Measurements from ENCODE around the gene THSD4.

The THSD4 gene

GRCh38 chr15:71780115-71780976, 665.1 kb downstream of the THSD4 start:
- DNase-seq: peak; percentile 28

DNA sequence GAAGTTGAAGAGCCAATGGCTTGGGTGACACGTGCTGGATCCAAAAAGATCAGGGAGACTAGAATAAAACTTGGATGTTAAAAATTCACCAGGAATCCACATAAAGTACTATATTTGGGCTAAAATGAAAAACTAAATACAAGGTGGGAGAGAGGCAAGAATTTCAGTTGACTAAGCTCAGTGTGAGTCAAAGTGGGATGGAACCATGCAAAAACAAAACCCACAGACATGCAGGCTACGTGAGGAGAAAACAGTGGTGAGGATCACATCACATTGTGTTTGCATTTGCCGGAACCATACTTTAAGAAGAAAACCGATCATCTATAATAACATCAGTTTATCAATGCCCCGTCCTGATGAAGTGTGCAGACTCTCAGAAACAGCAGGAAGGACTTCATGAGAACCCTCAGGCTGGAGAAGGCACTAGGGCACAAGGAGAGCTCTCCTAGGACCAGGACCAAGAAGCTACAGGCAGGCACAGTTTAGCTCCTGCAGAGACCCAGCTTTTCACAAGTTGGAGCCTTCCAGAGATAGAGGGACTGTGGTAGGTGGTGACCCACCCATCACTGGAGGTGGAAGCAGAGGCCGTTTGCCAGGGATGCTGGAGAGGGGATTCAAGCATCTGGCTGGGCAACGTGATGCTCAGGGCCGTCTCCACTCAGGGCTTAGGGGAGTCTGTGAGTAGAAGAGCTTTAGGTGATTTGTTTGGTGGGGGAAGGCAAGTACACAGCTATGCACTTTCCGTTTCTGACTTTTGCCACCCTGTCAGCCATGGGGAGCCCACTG, 666.1 kb downstream of the THSD4 start:
- DNase-seq: no peak

DNA sequence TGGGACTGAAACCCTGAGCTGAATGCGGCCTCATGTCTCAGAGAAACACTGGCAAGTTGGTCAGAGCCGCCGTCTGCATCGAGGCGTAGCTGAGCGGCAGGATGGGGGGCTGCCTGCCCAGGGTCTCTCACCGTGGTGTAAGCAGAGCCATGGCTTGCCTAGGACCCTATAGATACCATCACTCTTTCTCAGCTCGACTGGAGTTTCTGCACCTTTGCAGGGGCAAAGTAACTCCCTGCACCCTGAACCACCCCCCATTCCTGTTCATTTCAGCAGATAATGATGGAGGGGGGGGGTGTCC, 666.6 kb downstream of the THSD4 start:
- DNase-seq: no peak

DNA sequence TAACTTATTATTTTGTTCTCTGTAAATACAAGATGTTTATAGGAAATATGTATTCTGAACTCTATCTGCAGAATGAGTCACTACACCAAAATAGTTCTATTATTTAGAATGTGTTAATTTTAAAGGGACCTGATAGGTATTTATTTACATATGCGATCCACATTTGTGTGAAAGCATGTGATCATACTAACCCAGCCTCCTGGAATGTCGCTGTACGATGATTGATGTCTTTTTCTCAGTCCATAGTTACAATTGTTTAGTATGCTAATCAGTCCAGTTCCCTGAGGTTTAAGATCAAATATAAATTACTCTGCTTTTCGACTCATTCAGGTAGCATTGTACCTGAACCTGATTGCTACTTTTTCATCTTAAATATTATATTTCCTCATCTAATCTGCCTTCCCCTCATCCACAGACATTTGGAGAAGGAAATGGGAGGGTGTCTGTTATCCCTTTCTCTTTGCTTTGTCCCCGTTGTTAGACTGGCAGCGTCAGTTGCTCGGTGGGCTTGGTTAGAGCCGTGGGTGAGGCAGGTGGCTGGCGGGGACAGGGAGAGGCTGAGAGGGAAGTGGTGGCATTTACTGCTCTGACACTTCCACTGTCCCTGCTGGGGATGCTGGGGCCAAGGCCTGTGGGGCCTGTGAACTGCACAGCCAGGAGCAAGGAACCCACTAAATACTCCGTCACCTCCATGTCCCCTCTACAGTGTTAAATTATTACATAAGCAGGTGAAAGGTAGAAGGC, 667.3 kb downstream of the THSD4 start:
- DNase-seq: no peak

- peak; percentile 5 for DNase-seq
These were observed 669.4 kb downstream of the THSD4 start for GRCh38 chr15:71784719-71785118.

GRCh38 chr15:71785996-71786395, 670.7 kb downstream of the THSD4 start:
- DNase-seq: no peak

GRCh38 chr15:71786673-71787072, 671.4 kb downstream of the THSD4 start:
- DNase-seq: no peak

GRCh38 chr15:71788646-71789579, 673.6 kb downstream of the THSD4 start:
- no peak for DNase-seq

GRCh38 chr15:71789616-71790015, 674.3 kb downstream of the THSD4 start:
- DNase-seq: no peak

DNA sequence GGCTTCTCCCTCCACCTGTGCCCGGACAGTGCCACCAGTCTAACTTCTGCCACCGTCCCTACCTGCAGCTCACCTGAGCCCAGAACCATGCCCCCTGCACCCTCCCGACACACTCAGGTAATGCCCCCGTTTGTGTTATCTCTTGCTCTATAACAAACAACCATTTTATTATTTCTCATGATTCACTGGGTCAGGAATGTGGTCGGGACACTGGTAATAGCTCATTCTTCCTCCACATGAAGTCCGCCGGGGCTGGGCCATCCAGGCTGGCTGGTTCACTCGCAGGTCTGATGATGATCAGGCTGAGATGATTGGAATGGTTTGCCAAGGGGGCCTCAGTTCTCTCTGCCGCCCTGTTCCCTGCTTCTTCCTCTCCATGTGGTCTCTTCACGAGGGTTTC, 674.8 kb downstream of the THSD4 start:
- DNase-seq: no peak

DNA sequence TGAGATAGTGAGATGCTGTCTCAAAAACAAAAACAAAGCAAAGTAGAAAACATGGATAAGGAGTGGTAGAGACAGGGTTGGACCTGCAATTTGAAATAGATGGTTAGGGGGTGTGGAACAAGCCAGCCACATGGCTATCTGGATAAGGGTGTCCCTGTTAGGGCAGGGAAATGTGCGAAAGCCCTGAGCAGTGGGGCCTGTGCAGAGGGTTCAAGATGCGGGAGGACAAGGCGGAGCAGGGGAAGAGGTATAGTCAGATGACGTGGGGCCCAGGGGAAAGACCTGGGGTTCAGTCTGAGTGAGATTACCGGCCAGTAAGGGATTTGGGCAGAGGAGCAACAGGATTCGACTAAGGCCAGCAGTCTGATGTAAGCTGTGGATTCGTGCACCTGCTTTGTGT, 676.7 kb downstream of the THSD4 start:
- no peak for DNase-seq

DNA sequence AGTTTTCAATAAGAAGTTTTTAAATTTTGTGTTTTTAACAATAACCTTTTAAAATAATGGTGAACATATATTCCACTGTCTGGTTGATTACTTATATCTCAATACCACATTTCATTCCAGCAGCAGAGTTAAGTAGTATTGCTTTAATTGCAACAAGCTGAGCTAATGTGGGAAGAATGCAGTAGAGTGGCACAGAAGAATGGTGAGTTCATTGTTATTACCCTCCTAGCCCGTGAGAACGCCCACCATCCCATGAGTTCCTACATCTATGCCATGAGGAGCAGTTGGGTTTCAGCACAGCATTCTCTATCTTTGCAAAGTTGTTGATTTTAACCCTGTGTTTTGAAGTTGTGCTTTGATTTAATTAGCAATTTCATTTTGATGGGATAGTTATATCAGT, 677.2 kb downstream of the THSD4 start:
- no peak for DNase-seq

DNA sequence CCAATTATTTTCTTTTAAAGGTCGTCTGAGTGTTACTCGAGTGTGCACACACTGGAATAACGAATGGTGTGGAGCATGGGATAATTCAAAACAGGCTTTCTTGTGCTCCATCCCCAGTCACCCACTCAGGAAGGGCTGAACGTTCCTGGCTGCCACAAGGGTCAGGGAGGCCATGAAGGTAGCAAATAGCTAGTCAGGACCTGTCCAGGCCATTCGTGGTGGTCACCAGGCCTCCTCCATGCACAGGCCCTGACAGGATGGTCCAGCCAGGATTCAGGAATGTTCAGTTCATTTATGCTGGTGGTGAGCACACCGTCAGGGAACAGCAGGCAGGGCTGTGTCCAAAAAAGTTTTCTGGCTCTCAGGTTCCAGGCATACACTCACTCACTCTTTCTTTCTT, 683.4 kb downstream of the THSD4 start:
- DNase-seq: no peak

GRCh38 chr15:71800190-71800589, 684.9 kb downstream of the THSD4 start:
- no peak for DNase-seq

- DNase-seq: peak; percentile 12
These were observed 685.8 kb downstream of the THSD4 start for GRCh38 chr15:71800835-71801745.

GRCh38 chr15:71801935-71802655, 686.8 kb downstream of the THSD4 start:
- DNase-seq: no peak

- no peak for DNase-seq
These were observed 687.5 kb downstream of the THSD4 start for GRCh38 chr15:71802770-71803169.

DNA sequence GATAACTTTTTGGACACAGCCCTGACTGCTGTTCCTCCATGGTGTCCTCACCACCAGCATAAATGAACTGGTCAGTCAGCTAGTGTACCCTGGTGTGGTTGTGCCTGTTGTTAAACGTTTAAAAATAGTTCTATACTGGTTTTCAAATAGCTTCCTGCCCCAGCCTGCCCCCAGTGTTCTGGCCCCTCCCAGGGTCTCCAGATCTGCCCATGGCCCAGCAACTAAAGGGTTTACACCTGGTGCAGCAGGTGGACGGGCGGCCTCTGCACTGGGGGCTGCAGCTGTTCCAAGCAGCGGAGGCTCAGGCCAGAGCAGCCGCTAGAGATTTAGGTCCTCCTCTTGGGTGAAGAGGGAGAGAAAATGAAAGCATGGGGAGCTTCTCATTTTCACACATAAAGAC, 689.0 kb downstream of the THSD4 start:
- DNase-seq: no peak

- no peak for DNase-seq
These were observed 689.6 kb downstream of the THSD4 start for GRCh38 chr15:71804695-71805470.

GRCh38 chr15:71806452-71806931, 691.2 kb downstream of the THSD4 start:
- DNase-seq: no peak
